ENCODE data around the gene MX1. TPM values are rescaled to one million over a fixed set of nuclear protein-coding genes. Genes with fewer than 3 reads are reported as not detected.

MX1 gene
- total RNA-seq, 1 donor from 2014 or later: 82.5 TPM

GRCh38 chr21:41437729-41438128 lies 11.7 kb downstream of the MX1 start:
- H3K27ac ChIP-seq: no peak overlapping the region
- no peaks in the 10 kb centered on the region for H3K4me1 ChIP-seq
- TF ChIP-seq CTCF (IDR thresholded peaks at IDR 0.05): no peak
- H3K9me3 ChIP-seq: no peaks in the 10 kb centered on the region
- no peak overlapping the region for H3K4me3 ChIP-seq
- peaks cover 71 to 78% of the 10 kb centered on the region in 2 donors for H3K36me3 ChIP-seq
- no peak for DNase-seq (ENCODE audit: low spot score in 2 of 2)
- intact Hi-C loops (cut with DNase I): no loop called here
- H3K27me3 ChIP-seq: no peaks in the 10 kb centered on the region

DNA sequence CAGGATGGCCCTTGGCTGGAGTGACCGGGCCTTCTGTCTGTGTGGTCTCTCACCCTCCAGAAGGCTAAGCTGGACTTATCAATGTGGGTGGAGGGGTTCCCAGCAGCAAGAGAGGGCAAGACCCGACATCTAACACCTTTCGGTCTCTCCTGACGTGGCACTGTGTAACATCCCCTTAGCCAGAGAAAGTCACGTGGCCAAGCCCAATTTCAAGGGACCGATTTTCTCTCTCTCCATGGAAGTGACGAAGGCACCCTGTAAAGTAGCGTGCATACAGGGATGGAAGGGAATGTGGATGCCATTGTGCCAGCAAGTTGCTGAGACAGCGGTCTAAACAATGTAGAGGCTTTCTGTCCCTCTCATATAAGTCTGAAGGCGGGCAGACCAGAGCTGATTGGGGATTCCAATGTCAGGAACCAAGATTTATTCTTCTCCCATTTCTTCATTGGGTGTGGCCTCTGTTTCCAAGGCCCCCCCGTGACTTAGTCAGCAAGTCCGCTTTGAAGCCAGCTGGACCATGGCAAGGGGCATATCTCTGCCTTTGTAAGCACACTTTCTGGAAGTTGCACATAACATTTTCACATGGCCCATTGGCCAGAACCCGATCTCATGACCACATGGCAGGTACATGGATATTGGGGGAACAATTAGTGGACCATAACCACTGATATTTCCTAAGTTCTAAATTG lies 12.5 kb downstream of the MX1 start:
- Histone ChIP-seq H3K4me3 (no peak overlapping the region), H3K27me3 (no peaks in the 10 kb centered on the region), H3K27ac (no peak overlapping the region), H3K4me1 (no peaks in the 10 kb centered on the region), H3K9me3 (no peaks in the 10 kb centered on the region), H3K36me3 (peaks cover 65 to 72% of the 10 kb centered on the region in 2 donors)
- no peak for TF ChIP-seq CTCF (IDR thresholded peaks at IDR 0.05)
- intact Hi-C loops (cut with DNase I): no loop called here
- no peak for DNase-seq (ENCODE audit: low spot score in 2 of 2)

- H3K4me3 ChIP-seq: no peak overlapping the region
- peaks cover 67 to 71% of the 10 kb centered on the region in 2 donors for H3K36me3 ChIP-seq
- no peaks in the 10 kb centered on the region for H3K4me1 ChIP-seq
- no peak overlapping the region for H3K27ac ChIP-seq
- intact Hi-C loops (cut with DNase I): no loop called here
- TF ChIP-seq CTCF (IDR thresholded peaks at IDR 0.05): no peak
- no peaks in the 10 kb centered on the region for H3K27me3 ChIP-seq
- DNase-seq (ENCODE audit: low spot score in 2 of 2): no peak
- H3K9me3 ChIP-seq: no peaks in the 10 kb centered on the region
Observed at GRCh38 chr21:41439248-41439647, 13.2 kb downstream of the MX1 start.

GRCh38 chr21:41441546-41441945 lies 15.5 kb downstream of the MX1 start:
- no peaks in the 10 kb centered on the region for H3K27me3 ChIP-seq
- no peak overlapping the region for H3K27ac ChIP-seq
- H3K4me3 ChIP-seq: no peak overlapping the region
- H3K36me3 ChIP-seq: peaks cover 54 to 71% of the 10 kb centered on the region in 2 donors
- peak in 1 of 2 donors; percentile 52 for DNase-seq (ENCODE audit: low spot score in 2 of 2)
- no peak for TF ChIP-seq CTCF (IDR thresholded peaks at IDR 0.05)
- intact Hi-C loops (cut with DNase I): no loop called here
- H3K4me1 ChIP-seq: no peaks in the 10 kb centered on the region
- no peaks in the 10 kb centered on the region for H3K9me3 ChIP-seq

- DNase-seq (ENCODE audit: low spot score in 2 of 2): no peak
- no peak overlapping the region for H3K27ac ChIP-seq
- H3K36me3 ChIP-seq: peaks cover 53 to 70% of the 10 kb centered on the region in 2 donors
- H3K9me3 ChIP-seq: no peaks in the 10 kb centered on the region
- intact Hi-C loops (cut with DNase I): no loop called here
- no peaks in the 10 kb centered on the region for H3K27me3 ChIP-seq
- H3K4me1 ChIP-seq: no peaks in the 10 kb centered on the region
- H3K4me3 ChIP-seq: no peak overlapping the region
- no peak for TF ChIP-seq CTCF (IDR thresholded peaks at IDR 0.05)
Observed at GRCh38 chr21:41442481-41443186, 16.6 kb downstream of the MX1 start.

Data from ascending aorta (tissue), 2 donors.